Fibroblast of lung (primary cell): ENCODE measurements around the gene TSC22D1. TPM values are rescaled to one million over a fixed set of nuclear protein-coding genes. Genes with fewer than 3 reads are reported as not detected.
A peak's percentile ranks its signal among the peaks of the same experiment; 100 is the strongest.

ENCODE experiments used
- DNase-seq, 2 donors: peaks; one replicate each; pipeline versions ENCODE4 v3.0.0 to v3.0.0-alpha.2; 2010; ENCODE audit warnings: low read depth in 2 of 2
- H2AFZ ChIP-seq: 2 replicates; pipeline ENCODE4 v1.5.1; 2012; ENCODE audit warnings: low read length, control low read depth, inconsistent platforms
- H3K27ac ChIP-seq: 2 replicates; pipeline ENCODE4 v1.5.1; 2011; ENCODE audit warnings: low read length, control low read depth; ENCODE audit not compliant: insufficient read depth
- H3K27me3 ChIP-seq: 2 replicates; pipeline ENCODE4 v1.5.1; 2011; ENCODE audit warnings: mild to moderate bottlenecking, low read length; ENCODE audit not compliant: control insufficient read depth, insufficient read depth
- H3K36me3 ChIP-seq: 2 replicates; pipeline ENCODE4 v1.5.1; 2011; ENCODE audit warnings: low read length; ENCODE audit not compliant: control insufficient read depth, insufficient read depth
- H3K4me1 ChIP-seq: 2 replicates; pipeline ENCODE4 v1.5.1; 2011; ENCODE audit warnings: low read length; ENCODE audit not compliant: control insufficient read depth, insufficient read depth; ENCODE audit errors: extremely low read depth
- H3K4me2 ChIP-seq: 2 replicates; pipeline ENCODE4 v1.5.1; 2011; ENCODE audit warnings: low read length, control low read depth; ENCODE audit not compliant: insufficient read depth; ENCODE audit errors: extremely low read depth
- H3K4me3 ChIP-seq, 4 experiments: fragments of 200-600 bp in 1 of 4; sonication (generic) in 1 of 4; replicated peaks in 1 of 4; 2 replicates each; pipeline ENCODE4 v1.5.1; 2011 to 2016; ENCODE audit warnings: low read length in 4 of 4, low read depth in 3 of 4, mild to moderate bottlenecking in 3 of 4, control low read depth in 2 of 4, inconsistent platforms in 1 of 4, mixed read lengths in 1 of 4; ENCODE audit not compliant: insufficient read depth in 1 of 4; ENCODE audit errors: control extremely low read depth in 1 of 4
- H3K79me2 ChIP-seq: 2 replicates; pipeline ENCODE4 v1.5.1; 2012; ENCODE audit warnings: mild to moderate bottlenecking, low read length, inconsistent platforms; ENCODE audit not compliant: control insufficient read depth, insufficient read depth
- H3K9ac ChIP-seq: 2 replicates; pipeline ENCODE4 v1.5.1; 2011; ENCODE audit warnings: mild to moderate bottlenecking, low read length, control low read depth; ENCODE audit not compliant: insufficient read depth
- H3K9me3 ChIP-seq: 2 replicates; pipeline ENCODE4 v1.5.1; 2012; ENCODE audit warnings: low read depth, low read length; ENCODE audit not compliant: control insufficient read depth, insufficient read depth
- H4K20me1 ChIP-seq: 2 replicates; pipeline ENCODE4 v1.5.1; 2011; ENCODE audit warnings: low read length; ENCODE audit not compliant: control insufficient read depth, insufficient read depth; ENCODE audit errors: extremely low read depth
- CTCF ChIP-seq, 2 donors: IDR thresholded peaks in 1 of 2; conservative IDR thresholded peaks in 1 of 2; 1 replicate in 1 of 2; 2 replicates in 1 of 2; pipeline ENCODE4 v1.5.1; 2011 to 2012; ENCODE audit warnings: low read length in 2 of 2, control low read depth in 1 of 2, inconsistent platforms in 1 of 2, low read depth in 1 of 2, mild to moderate bottlenecking in 1 of 2
- EZH2 ChIP-seq: IDR thresholded peaks from 2 replicates; pipeline ENCODE4 v1.5.1; 2012; ENCODE audit warnings: low read length, control low read depth, mild to moderate bottlenecking; ENCODE audit errors: missing control alignments
- polyA plus RNA-seq, 2 donors: library from polyadenylated mRNA; depleted of rRNA in 1 of 2; stranded (reverse) in 1 of 2; unstranded in 1 of 2; fragments of >200 nt; gene quantifications; 2 replicates each; pipeline ENCODE4 v1.2.1, GENCODE V29; 2011 to 2012; ENCODE audit warnings: missing spikeins in 1 of 2
- total RNA-seq: library from RNA; depleted of rRNA; stranded (reverse); fragments of >200 nt; gene quantifications from 2 replicates; pipeline ENCODE4 v1.2.1, GENCODE V29; 2014

TSC22D1 gene
- total and polyA plus RNA-seq, 2 donors (not counting 1 experiment from before 2014, with no cell fraction given): 80.4 to 97.6 TPM

DNA sequence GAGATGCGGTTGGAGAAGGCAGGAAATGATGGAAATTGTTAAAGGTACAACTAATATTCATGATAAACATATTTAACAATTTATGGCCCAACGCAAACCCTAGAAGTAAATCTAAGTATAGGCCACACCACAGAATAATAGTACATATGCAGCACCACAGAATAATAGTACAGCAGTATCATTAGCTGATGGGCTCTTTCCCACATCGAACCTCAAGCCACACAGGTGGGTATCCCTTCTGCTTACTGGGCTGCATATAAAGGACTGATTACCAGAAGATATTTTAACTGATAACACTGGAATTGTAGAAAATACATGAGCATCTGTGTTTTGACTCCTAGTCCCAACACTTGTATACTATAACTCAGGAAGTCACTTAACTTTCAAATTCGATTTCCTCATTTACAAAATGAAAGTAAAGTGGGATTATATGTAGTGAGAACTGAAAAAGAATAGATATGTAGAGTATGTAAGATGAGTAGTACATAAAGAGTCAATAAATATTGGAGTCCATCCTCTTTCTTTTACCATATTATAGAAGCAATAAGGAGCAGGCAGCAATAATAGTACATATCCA lies 91.5 kb downstream of the TSC22D1 start:
- Histone ChIP-seq H3K4me3 (no peak overlapping the region), H4K20me1 (no peaks in the 10 kb centered on the region), H3K79me2 (no peaks in the 10 kb centered on the region), H3K4me1 (no peaks in the 10 kb centered on the region), H3K9me3 (no peaks in the 10 kb centered on the region), H3K4me2 (no peak overlapping the region), H2AFZ (no peak overlapping the region), H3K27ac (no peak overlapping the region), H3K9ac (no peak overlapping the region), H3K27me3 (no peaks in the 10 kb centered on the region), H3K36me3 (no peaks in the 10 kb centered on the region)
- TF ChIP-seq CTCF (conservative IDR thresholded peaks at IDR 0.05 in 1 of 2, IDR thresholded peaks at IDR 0.05 in 1 of 2; ENCODE audit: low read depth in 1 of 2, low read length in 2 of 2) (no peak), EZH2 (no peak)
- no peak for DNase-seq

DNA sequence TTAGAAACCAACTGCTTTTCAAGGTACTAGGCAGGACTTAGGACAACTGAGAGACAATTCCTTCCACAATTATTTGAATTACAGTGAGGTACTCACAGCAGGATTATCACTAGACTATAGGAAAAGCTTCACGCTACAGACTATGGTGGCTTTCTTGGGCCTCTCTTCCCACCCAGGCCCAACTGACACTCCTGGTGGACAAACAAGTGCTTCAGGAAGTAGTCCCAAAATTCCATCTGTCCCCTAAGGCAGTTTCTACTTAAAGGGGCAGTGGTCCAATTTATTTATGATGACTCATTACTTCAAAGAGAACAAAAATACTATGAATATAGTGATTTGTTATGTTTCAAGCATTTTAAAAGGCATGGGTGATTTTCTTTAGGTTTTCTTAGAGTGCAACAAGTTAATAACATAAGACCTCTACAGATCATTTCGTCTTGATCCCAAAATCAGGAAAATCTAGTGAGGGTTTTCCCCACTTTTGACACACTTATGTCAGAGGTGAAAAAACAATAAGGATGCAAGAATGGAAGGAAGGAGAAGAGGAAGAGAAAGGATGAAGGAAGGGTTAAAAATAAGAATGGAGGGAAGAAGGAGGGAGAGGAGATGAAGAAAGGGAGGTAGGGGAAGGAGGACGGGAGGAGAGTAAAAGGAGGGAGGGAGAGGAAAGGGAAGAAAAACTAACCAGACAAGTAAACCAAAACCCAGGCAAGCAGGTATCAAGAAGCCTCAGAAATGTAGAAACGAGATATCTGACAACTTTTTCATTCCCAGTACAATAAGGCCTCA lies 101.8 kb downstream of the TSC22D1 start:
- Histone ChIP-seq H4K20me1 (no peaks in the 10 kb centered on the region), H2AFZ (peak overlapping the region; percentile 16)
- DNase-seq: peak; percentile 29

More for the DNA sequence above, 101.8 kb downstream of the TSC22D1 start:
- no peak for TF ChIP-seq CTCF (conservative IDR thresholded peaks at IDR 0.05 in 1 of 2, IDR thresholded peaks at IDR 0.05 in 1 of 2; ENCODE audit: low read depth in 1 of 2, low read length in 2 of 2)
- no peak for TF ChIP-seq EZH2
- Histone ChIP-seq H3K36me3 (no peaks in the 10 kb centered on the region), H3K27me3 (no peaks in the 10 kb centered on the region), H3K9me3 (no peaks in the 10 kb centered on the region), H3K4me2 (peak overlapping the region; percentile 23), H3K4me1 (peaks cover 8% of the 10 kb centered on the region), H3K4me3 (no peak overlapping the region), H3K27ac (no peak overlapping the region), H3K9ac (no peak overlapping the region), H3K79me2 (no peaks in the 10 kb centered on the region)
